Testis (tissue), 3 donors: Measurements from ENCODE around the gene PDLIM5. TPM values are rescaled to one million over a fixed set of nuclear protein-coding genes. Genes with fewer than 3 reads are reported as not detected.

ENCODE experiments used
- DNase-seq: peaks from one replicate; pipeline ENCODE4 v3.0.0-alpha.2; 2019
- H3K27ac ChIP-seq, 2 donors: fragments of 200-600 bp; sonication (generic); one replicate each; pipeline ENCODE4 v1.5.1; 2019
- H3K27me3 ChIP-seq: fragments of 200-600 bp; sonication (generic); one replicate; pipeline ENCODE4 v1.5.1; 2019
- H3K36me3 ChIP-seq: fragments of 200-600 bp; sonication (generic); one replicate; pipeline ENCODE4 v1.5.1; 2017; ENCODE audit warnings: low read depth; ENCODE audit errors: missing control alignments
- H3K4me1 ChIP-seq: fragments of 200-600 bp; sonication (generic); one replicate; pipeline ENCODE4 v1.5.1; 2019
- H3K4me3 ChIP-seq, 2 donors: fragments of 200-600 bp; sonication (generic); one replicate each; pipeline ENCODE4 v1.5.1; 2017 to 2019
- H3K9me3 ChIP-seq: fragments of 200-600 bp; sonication (generic); one replicate; pipeline ENCODE4 v1.5.1; 2017
- CTCF ChIP-seq, 3 experiments: fragments of 450-650 bp in 2 of 3; fragments of 200-600 bp in 1 of 3; sonication (generic) in 1 of 3; IDR thresholded peaks; one replicate each; pipeline ENCODE4 v1.5.1; 2016 to 2019; ENCODE audit warnings: antibody characterized with exemption in 3 of 3, mild to moderate bottlenecking in 2 of 3, moderate library complexity in 1 of 3
- POLR2A ChIP-seq: fragments of 450-650 bp; IDR thresholded peaks from one replicate; pipeline ENCODE4 v1.6.1; 2017; ENCODE audit warnings: antibody characterized with exemption, mild to moderate bottlenecking, moderate library complexity
- WGBS, 2 donors: methylation state at CpG; one replicate each; pipeline ENCODE4 v1.1.5; 2018; 5-methylcytosine and 5-hydroxymethylcytosine counted together
- intact Hi-C: fragments of 100-400 bp; cut with DNase I; formaldehyde crosslinking; loops from one replicate; pipeline ENCODE4 v1.15.1; 2023; ENCODE audit warnings: low total_unique reads
- polyA plus RNA-seq: library from polyadenylated mRNA; stranded (reverse); fragments of 350-450 nt; fragmentation: Illumina TruSeq; extraction: RNeasy Lipid Tissue Mini Kit (QIAGEN cat#74804); gene quantifications from one replicate; pipeline ENCODE4 v1.2.3, GENCODE V29; 2014; ENCODE audit warnings: low read depth, low replicate concordance; ENCODE audit not compliant: insufficient read depth
- total RNA-seq, 2 donors: library from RNA; depleted of rRNA; stranded (reverse); fragments of >200 nt; gene quantifications; one replicate each; pipeline ENCODE4 v1.2.3, GENCODE V29; 2016

PDLIM5 gene
- total and polyA plus RNA-seq, 3 donors from 2014 or later, result 45.5 to 86.8 (median 86.1) TPM

GRCh38 chr4:94715726-94716125, 264.0 kb downstream of the PDLIM5 start:
- Histone ChIP-seq H3K27me3 (no peaks in the 10 kb centered on the region), H3K4me3 (no peak overlapping the region), H3K9me3 (no peaks in the 10 kb centered on the region), H3K36me3 (no peaks in the 10 kb centered on the region), H3K27ac (no peak overlapping the region), H3K4me1 (no peaks in the 10 kb centered on the region)
- intact Hi-C loops, result no loop called here
- no peak for DNase-seq
- TF ChIP-seq CTCF (IDR thresholded peaks at IDR 0.05), result no peak
- TF ChIP-seq POLR2A, result no peak
- WGBS, 2 donors, result 87 to 93% methylated on average over 6 of the region's 6 CpGs

Other genes with a start within 250 kb of the PDLIM5 start
- gene SMARCAD1, start 244.1 kb upstream of the PDLIM5 start, total RNA-seq, result 10 to 100 TPM; 31.7 to 35.6 TPM
- gene SMARCAD1, start 244.1 kb upstream of the PDLIM5 start, polyA plus RNA-seq, result 17.4 TPM
- under 1 TPM; 0.39 to 0.68 TPM for gene HPGDS, start 109.1 kb upstream of the PDLIM5 start, total RNA-seq
- 1.7 TPM for gene HPGDS, start 109.1 kb upstream of the PDLIM5 start, polyA plus RNA-seq